DND-41 (cell line): ENCODE measurements around the gene WFDC10A.
"Not testable (repeated sequence)": the region's sequence is repeated elsewhere in the genome, so short reads cannot be mapped to it uniquely, and the experiment has no call there.

Experiments
- EZH2 ChIP-seq: IDR thresholded peaks from 3 replicates; pipeline ENCODE4 v1.6.1; 2012; ENCODE audit warnings: borderline replicate concordance, low read depth, mild to moderate bottlenecking, moderate library complexity, low read length, inconsistent platforms; ENCODE audit not compliant: severe bottlenecking
- TF ChIP-seq, protein P1 (sequence below): IDR thresholded peaks from 2 replicates; pipeline ENCODE4 v1.5.1; 2012; ENCODE audit warnings: borderline replicate concordance, low read length, moderate library complexity, mild to moderate bottlenecking; ENCODE audit not compliant: poor library complexity, severe bottlenecking; ENCODE audit errors: extremely low read depth

DNA sequence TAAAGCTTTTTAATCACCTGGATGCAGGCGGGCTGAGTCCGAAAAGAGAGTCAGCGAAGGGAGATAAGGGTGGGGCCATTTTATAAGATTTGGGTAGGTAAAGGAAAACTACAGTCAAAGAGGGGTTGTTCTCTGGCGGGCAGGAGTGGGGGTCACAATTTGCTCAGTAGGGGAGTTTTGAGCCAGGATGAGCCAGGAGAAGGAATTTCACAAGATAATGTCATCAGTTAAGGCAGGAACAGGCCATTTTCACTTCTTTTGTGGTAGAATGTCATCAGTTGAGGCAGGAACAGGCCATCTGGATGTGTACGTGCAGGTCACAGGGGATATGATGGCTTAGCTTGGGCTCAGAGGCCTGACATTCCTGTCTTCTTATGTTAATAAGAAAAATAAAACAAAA, 45.2 kb upstream of the WFDC10A start:
- TF ChIP-seq, protein P1, sequence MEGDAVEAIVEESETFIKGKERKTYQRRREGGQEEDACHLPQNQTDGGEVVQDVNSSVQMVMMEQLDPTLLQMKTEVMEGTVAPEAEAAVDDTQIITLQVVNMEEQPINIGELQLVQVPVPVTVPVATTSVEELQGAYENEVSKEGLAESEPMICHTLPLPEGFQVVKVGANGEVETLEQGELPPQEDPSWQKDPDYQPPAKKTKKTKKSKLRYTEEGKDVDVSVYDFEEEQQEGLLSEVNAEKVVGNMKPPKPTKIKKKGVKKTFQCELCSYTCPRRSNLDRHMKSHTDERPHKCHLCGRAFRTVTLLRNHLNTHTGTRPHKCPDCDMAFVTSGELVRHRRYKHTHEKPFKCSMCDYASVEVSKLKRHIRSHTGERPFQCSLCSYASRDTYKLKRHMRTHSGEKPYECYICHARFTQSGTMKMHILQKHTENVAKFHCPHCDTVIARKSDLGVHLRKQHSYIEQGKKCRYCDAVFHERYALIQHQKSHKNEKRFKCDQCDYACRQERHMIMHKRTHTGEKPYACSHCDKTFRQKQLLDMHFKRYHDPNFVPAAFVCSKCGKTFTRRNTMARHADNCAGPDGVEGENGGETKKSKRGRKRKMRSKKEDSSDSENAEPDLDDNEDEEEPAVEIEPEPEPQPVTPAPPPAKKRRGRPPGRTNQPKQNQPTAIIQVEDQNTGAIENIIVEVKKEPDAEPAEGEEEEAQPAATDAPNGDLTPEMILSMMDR, result not testable (repeated sequence)
- not testable (repeated sequence) for TF ChIP-seq EZH2
